Nucleus accumbens (tissue), 56 donors: ENCODE results near the gene ZNF213.
"Not testable (repeated sequence)": the region's sequence is repeated elsewhere in the genome, so short reads cannot be mapped to it uniquely, and the experiment has no call there.

Source experiments
- DNase-seq, 56 donors: peaks; one replicate each; lab custom pipeline; 2025; lab: John Stamatoyannopoulos, UW

Gene ZNF213

GRCh38 chr16:3165111-3165822, 30.4 kb downstream of the ZNF213 start:
- DNase-seq, result no peak

GRCh38 chr16:3166505-3166886, 31.7 kb downstream of the ZNF213 start:
- DNase-seq, result no peak

- DNase-seq, result not testable (repeated sequence)
Observed at GRCh38 chr16:3168729-3169128, 33.9 kb downstream of the ZNF213 start.

- DNase-seq, result no peak
Observed at GRCh38 chr16:3170440-3171180, 35.8 kb downstream of the ZNF213 start.

GRCh38 chr16:3171181-3171854, 36.5 kb downstream of the ZNF213 start:
- no peak for DNase-seq

- no peak for DNase-seq
Observed at GRCh38 chr16:3171855-3172593, 37.2 kb downstream of the ZNF213 start.

GRCh38 chr16:3173892-3174617, 39.2 kb downstream of the ZNF213 start:
- DNase-seq, result no peak

GRCh38 chr16:3174618-3175148, 39.9 kb downstream of the ZNF213 start:
- no peak for DNase-seq

GRCh38 chr16:3175157-3176093, 40.6 kb downstream of the ZNF213 start:
- no peak for DNase-seq

GRCh38 chr16:3179651-3180050, 44.8 kb downstream of the ZNF213 start:
- DNase-seq, result no peak

- no peak for DNase-seq
Observed at GRCh38 chr16:3180445-3180878, 45.6 kb downstream of the ZNF213 start.

- not testable (repeated sequence) for DNase-seq
Observed at GRCh38 chr16:3182293-3182607, 47.4 kb downstream of the ZNF213 start.

- peak in 1 of 56 donors; percentile 8 for DNase-seq
Observed at GRCh38 chr16:3182608-3183444, 48.0 kb downstream of the ZNF213 start.

- no peak for DNase-seq
Observed at GRCh38 chr16:3183445-3184139, 48.8 kb downstream of the ZNF213 start.

- no peak for DNase-seq
Observed at GRCh38 chr16:3186946-3187690, 52.3 kb downstream of the ZNF213 start.
